Ishikawa (cell line): ENCODE results near the gene CACNA2D2.

ENCODE experiments used
- CEBPB ChIP-seq: IDR thresholded peaks from 2 replicates; pipeline ENCODE4 v1.6.1; 2012
- CREB1 ChIP-seq: IDR thresholded peaks from 2 replicates; pipeline ENCODE4 v1.6.1; 2012; ENCODE audit warnings: low read depth
- EGR1 ChIP-seq: IDR thresholded peaks from 2 replicates; pipeline ENCODE4 v1.6.1; 2012
- EP300 ChIP-seq: IDR thresholded peaks from 2 replicates; pipeline ENCODE4 v1.6.1; 2012; ENCODE audit warnings: borderline replicate concordance
- FOXM1 ChIP-seq: IDR thresholded peaks from 2 replicates; pipeline ENCODE4 v1.6.1; 2012; ENCODE audit warnings: low read depth, borderline replicate concordance
- NFIC ChIP-seq: IDR thresholded peaks from 2 replicates; pipeline ENCODE4 v1.6.1; 2012
- RAD21 ChIP-seq: IDR thresholded peaks from 2 replicates; pipeline ENCODE4 v1.6.1; 2012; ENCODE audit warnings: low read depth
- TAF1 ChIP-seq: IDR thresholded peaks from 2 replicates; pipeline ENCODE4 v1.6.1; 2012; ENCODE audit warnings: low read depth, mild to moderate bottlenecking
- TCF12 ChIP-seq: IDR thresholded peaks from 2 replicates; pipeline ENCODE4 v1.6.1; 2012; ENCODE audit warnings: low read depth
- TEAD4 ChIP-seq: IDR thresholded peaks from 2 replicates; pipeline ENCODE4 v1.6.1; 2012
- YY1 ChIP-seq: IDR thresholded peaks from 2 replicates; pipeline ENCODE4 v1.6.1; 2012; ENCODE audit warnings: low read depth
- ZBTB7A ChIP-seq: IDR thresholded peaks from 2 replicates; pipeline ENCODE4 v1.6.1; 2012; ENCODE audit warnings: low read depth
- TF ChIP-seq, protein P1 (sequence below): IDR thresholded peaks from 2 replicates; pipeline ENCODE4 v1.6.1; 2012
- TF ChIP-seq, protein P2 (sequence below): IDR thresholded peaks from 2 replicates; pipeline ENCODE4 v1.6.1; 2012; ENCODE audit warnings: low read depth, mild to moderate bottlenecking
- TF ChIP-seq, protein P3 (sequence below): IDR thresholded peaks from 2 replicates; pipeline ENCODE4 v1.6.1; 2012

CACNA2D2 gene

DNA sequence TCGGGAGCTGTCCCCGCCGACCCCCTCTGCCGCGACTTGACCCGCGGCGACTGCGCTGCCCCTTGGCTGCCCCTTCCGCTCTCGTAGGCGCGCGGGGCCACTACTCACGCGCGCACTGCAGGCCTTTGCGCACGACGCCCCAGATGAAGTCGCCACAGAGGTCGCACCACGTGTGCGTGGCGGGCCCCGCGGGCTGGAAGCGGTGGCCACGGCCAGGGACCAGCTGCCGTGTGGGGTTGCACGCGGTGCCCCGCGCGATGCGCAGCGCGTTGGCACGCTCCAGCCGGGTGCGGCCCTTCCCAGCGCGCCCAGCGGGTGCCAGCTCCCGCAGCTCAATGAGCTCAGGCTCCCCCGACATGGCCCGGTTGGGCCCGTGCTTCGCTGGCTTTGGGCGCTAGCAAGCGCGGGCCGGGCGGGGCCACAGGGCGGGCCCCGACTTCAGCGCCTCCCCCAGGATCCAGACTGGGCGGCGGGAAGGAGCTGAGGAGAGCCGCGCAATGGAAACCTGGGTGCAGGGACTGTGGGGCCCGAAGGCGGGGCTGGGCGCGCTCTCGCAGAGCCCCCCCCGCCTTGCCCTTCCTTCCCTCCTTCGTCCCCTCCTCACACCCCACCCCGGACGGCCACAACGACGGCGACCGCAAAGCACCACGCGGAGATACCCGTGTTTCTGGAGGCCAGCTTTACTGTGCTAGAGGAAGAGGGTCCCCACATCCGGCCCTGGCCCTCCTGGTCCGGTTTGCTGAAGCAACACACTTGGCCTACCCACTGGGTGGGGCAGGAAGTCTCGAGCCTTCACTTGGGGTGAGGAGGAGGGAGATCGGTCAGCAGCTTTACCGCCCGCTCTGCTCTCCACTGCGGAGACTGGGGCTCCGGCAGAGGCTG lies 162.7 kb downstream of the CACNA2D2 start, which contains the start of gene RASSF1:
Gene RASSF1 (minus strand): TSS at position 389 of the 882 bp plus-strand sequence. CDS start 31 bp downstream, at position 358.
- TF ChIP-seq NFIC: no peak
- no peak for TF ChIP-seq YY1
- no peak for TF ChIP-seq TCF12
- no peak for TF ChIP-seq TAF1
- no peak for TF ChIP-seq EP300
- no peak for TF ChIP-seq CREB1
- TF ChIP-seq, protein P1, sequence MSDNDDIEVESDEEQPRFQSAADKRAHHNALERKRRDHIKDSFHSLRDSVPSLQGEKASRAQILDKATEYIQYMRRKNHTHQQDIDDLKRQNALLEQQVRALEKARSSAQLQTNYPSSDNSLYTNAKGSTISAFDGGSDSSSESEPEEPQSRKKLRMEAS: no peak
- no peak for TF ChIP-seq EGR1
- TF ChIP-seq FOXM1: no peak
- no peak for TF ChIP-seq RAD21
- no peak for TF ChIP-seq CEBPB
- no peak for TF ChIP-seq TEAD4
- TF ChIP-seq, protein P2, sequence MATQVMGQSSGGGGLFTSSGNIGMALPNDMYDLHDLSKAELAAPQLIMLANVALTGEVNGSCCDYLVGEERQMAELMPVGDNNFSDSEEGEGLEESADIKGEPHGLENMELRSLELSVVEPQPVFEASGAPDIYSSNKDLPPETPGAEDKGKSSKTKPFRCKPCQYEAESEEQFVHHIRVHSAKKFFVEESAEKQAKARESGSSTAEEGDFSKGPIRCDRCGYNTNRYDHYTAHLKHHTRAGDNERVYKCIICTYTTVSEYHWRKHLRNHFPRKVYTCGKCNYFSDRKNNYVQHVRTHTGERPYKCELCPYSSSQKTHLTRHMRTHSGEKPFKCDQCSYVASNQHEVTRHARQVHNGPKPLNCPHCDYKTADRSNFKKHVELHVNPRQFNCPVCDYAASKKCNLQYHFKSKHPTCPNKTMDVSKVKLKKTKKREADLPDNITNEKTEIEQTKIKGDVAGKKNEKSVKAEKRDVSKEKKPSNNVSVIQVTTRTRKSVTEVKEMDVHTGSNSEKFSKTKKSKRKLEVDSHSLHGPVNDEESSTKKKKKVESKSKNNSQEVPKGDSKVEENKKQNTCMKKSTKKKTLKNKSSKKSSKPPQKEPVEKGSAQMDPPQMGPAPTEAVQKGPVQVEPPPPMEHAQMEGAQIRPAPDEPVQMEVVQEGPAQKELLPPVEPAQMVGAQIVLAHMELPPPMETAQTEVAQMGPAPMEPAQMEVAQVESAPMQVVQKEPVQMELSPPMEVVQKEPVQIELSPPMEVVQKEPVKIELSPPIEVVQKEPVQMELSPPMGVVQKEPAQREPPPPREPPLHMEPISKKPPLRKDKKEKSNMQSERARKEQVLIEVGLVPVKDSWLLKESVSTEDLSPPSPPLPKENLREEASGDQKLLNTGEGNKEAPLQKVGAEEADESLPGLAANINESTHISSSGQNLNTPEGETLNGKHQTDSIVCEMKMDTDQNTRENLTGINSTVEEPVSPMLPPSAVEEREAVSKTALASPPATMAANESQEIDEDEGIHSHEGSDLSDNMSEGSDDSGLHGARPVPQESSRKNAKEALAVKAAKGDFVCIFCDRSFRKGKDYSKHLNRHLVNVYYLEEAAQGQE: no peak

DNA sequence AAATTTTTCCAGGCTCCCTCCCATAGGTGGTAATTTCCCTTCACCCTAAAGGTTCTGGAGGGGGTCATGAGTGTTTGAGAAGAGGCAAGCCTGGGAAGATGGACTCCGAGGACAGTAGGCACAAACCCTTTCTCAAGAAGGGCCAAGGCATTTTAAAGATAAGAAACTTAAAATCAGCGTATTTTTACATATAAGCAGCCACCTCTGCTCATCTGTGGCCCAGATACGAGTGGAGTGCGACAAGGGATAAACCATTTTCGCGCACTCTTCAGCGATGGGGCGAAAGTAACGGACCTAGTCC lies 163.3 kb downstream of the CACNA2D2 start:
- no peak for TF ChIP-seq TCF12
- no peak for TF ChIP-seq YY1
- TF ChIP-seq TEAD4: no peak
- no peak for TF ChIP-seq TAF1
- no peak for TF ChIP-seq CREB1
- TF ChIP-seq, protein P3, sequence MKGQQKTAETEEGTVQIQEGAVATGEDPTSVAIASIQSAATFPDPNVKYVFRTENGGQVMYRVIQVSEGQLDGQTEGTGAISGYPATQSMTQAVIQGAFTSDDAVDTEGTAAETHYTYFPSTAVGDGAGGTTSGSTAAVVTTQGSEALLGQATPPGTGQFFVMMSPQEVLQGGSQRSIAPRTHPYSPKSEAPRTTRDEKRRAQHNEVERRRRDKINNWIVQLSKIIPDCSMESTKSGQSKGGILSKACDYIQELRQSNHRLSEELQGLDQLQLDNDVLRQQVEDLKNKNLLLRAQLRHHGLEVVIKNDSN: no peak
- TF ChIP-seq EP300: no peak
- TF ChIP-seq CEBPB: no peak
- no peak for TF ChIP-seq FOXM1
- TF ChIP-seq NFIC: no peak
- TF ChIP-seq EGR1: no peak
- TF ChIP-seq, protein P2: no peak
- TF ChIP-seq ZBTB7A: no peak
- TF ChIP-seq, protein P1: no peak
- no peak for TF ChIP-seq RAD21

DNA sequence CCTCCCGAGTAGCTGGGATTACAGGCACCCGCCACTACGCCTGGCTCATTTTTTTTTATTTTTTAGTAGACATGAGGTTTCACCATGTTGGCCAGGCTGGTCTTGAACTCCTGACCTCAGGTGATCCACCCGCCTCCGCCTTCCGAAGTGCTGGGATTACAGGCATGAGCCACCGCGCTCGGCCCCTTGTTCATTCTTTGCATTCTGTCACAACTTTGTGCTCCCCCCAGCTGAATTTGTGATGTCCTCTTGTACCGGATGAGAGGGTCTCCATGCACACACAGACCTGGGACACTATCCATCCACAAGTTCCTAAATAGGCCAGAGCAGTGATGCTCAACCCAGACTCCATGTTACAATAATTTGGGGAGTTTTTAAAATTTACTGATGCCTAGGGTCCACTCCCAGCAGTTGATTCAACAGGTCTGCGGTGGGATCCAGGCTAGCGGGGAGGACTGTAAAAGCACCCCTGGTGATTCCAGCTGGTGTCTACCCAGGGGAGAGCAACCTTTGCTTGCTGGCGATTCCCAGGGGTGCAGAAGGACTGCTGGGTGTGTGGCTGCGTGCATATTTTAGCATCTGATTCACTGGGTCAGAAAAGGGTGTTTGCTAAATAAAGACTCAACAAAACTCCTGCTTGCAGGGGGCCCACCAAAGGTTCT lies 163.8 kb downstream of the CACNA2D2 start:
- no peak for TF ChIP-seq CREB1

DNA sequence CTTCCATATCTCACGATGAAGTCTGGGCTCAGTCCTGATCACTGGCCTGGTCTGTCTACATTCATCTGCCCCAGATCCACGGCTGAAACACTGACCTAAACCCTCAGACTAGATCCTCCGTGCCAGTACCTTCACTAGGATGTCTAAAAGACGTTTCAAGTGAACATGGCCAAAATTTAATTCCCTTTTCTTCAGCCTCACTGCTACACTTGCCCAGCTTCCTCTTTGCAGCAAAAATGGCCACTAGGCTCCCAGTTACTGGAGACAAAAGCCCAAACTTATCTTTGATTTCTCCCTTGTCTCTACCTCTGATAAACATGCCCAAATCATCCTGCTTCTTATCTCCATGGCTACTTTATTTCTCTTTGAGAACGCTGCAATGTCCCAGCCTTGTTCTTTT lies 164.5 kb downstream of the CACNA2D2 start:
- TF ChIP-seq RAD21 (no peak), ZBTB7A (no peak), NFIC (no peak), TEAD4 (no peak), CEBPB (no peak), TCF12 (no peak), CREB1 (no peak), TAF1 (no peak), EP300 (no peak), YY1 (no peak), EGR1 (no peak), FOXM1 (no peak)
- TF ChIP-seq, protein P3: no peak
- TF ChIP-seq, protein P1: no peak
- TF ChIP-seq, protein P2: no peak
